T-helper 1 cell (primary cell): ENCODE data around the gene URGCP.
"Not testable (repeated sequence)": the region's sequence is repeated elsewhere in the genome, so short reads cannot be mapped to it uniquely, and the experiment has no call there.

ENCODE experiments used
- DNase-seq, 5 donors: peaks; one replicate each; pipeline ENCODE4 v3.0.0-alpha.2; 2012 to 2020

The URGCP gene

GRCh38 chr7:43905956-43906330, 453 bp downstream of the URGCP start:
- peak in 3 of 5 donors; percentile 13 to 20 (median 15) for DNase-seq

GRCh38 chr7:43905209-43905946, 1.0 kb downstream of the URGCP start:
- DNase-seq = no peak

GRCh38 chr7:43904533-43905208, 1.7 kb downstream of the URGCP start:
- no peak for DNase-seq

- DNase-seq = no peak
Measured at GRCh38 chr7:43902542-43903054, 3.8 kb downstream of the URGCP start.

GRCh38 chr7:43898571-43898970, 7.8 kb downstream of the URGCP start:
- not testable (repeated sequence) for DNase-seq

GRCh38 chr7:43895847-43896415, 10.5 kb downstream of the URGCP start:
- no peak for DNase-seq

- no peak for DNase-seq
Measured at GRCh38 chr7:43891069-43891955, 15.1 kb downstream of the URGCP start.

- no peak for DNase-seq
Measured at GRCh38 chr7:43890468-43890867, 15.9 kb downstream of the URGCP start.

- no peak for DNase-seq
Measured at GRCh38 chr7:43888993-43889945, 17.1 kb downstream of the URGCP start.

GRCh38 chr7:43884617-43885016, 21.8 kb downstream of the URGCP start:
- no peak for DNase-seq

- DNase-seq = no peak
Measured at GRCh38 chr7:43884209-43884608, 22.2 kb downstream of the URGCP start.

GRCh38 chr7:43880596-43880995, 25.8 kb downstream of the URGCP start:
- DNase-seq = no peak

GRCh38 chr7:43879477-43879876, 26.9 kb downstream of the URGCP start:
- no peak for DNase-seq

GRCh38 chr7:43878867-43879266, 27.5 kb downstream of the URGCP start:
- DNase-seq = no peak

- no peak for DNase-seq
Measured at GRCh38 chr7:43877968-43878864, 28.2 kb downstream of the URGCP start.

GRCh38 chr7:43876976-43877745, 29.2 kb downstream of the URGCP start:
- no peak for DNase-seq

- DNase-seq = no peak
Measured at GRCh38 chr7:43876241-43876640, 30.2 kb downstream of the URGCP start.

GRCh38 chr7:43873300-43873699, 33.1 kb downstream of the URGCP start:
- DNase-seq = no peak

GRCh38 chr7:43872406-43873110, 33.8 kb downstream of the URGCP start:
- no peak for DNase-seq
